Measurements from ENCODE around the gene AK8.
A peak's percentile ranks its signal among the peaks of the same experiment; 100 is the strongest.

The AK8 gene

GRCh38 chr9:132703336-132703735 is 174.7 kb downstream of the AK8 start:
- DNase-seq (ENCODE audit: insufficient read length, low spot score), result no peak
- FAIRE-seq, result no peak
- TF ChIP-seq POLR2A (IDR thresholded peaks at IDR 0.05; ENCODE audit: low read depth, low read length), result no peak

- FAIRE-seq, result no peak
- TF ChIP-seq POLR2A (IDR thresholded peaks at IDR 0.05; ENCODE audit: low read depth, low read length), result no peak
- DNase-seq (ENCODE audit: insufficient read length, low spot score), result no peak
These were observed 175.8 kb downstream of the AK8 start for GRCh38 chr9:132702254-132702653.

GRCh38 chr9:132699956-132700355 is 178.1 kb downstream of the AK8 start:
- FAIRE-seq (no peak), DNase-seq (ENCODE audit: insufficient read length, low spot score) (no peak)
- no peak for TF ChIP-seq POLR2A (IDR thresholded peaks at IDR 0.05; ENCODE audit: low read depth, low read length)

- no peak for TF ChIP-seq POLR2A (IDR thresholded peaks at IDR 0.05; ENCODE audit: low read depth, low read length)
- no peak for FAIRE-seq
- DNase-seq (ENCODE audit: insufficient read length, low spot score), result no peak
These were observed 179.1 kb downstream of the AK8 start for GRCh38 chr9:132698989-132699388.

GRCh38 chr9:132697230-132697629 is 180.9 kb downstream of the AK8 start:
- no peak for TF ChIP-seq POLR2A (IDR thresholded peaks at IDR 0.05; ENCODE audit: low read depth, low read length)
- FAIRE-seq (no peak), DNase-seq (ENCODE audit: insufficient read length, low spot score) (no peak)

GRCh38 chr9:132694144-132694543 is 183.9 kb downstream of the AK8 start:
- FAIRE-seq (peak; percentile 87), DNase-seq (ENCODE audit: insufficient read length, low spot score) (no peak)
- no peak for TF ChIP-seq POLR2A (IDR thresholded peaks at IDR 0.05; ENCODE audit: low read depth, low read length)

- FAIRE-seq (no peak), DNase-seq (ENCODE audit: insufficient read length, low spot score) (no peak)
- no peak for TF ChIP-seq POLR2A (IDR thresholded peaks at IDR 0.05; ENCODE audit: low read depth, low read length)
These were observed 187.4 kb downstream of the AK8 start for GRCh38 chr9:132690696-132691095.

GRCh38 chr9:132683873-132684272 is 194.2 kb downstream of the AK8 start:
- no peak for TF ChIP-seq POLR2A (IDR thresholded peaks at IDR 0.05; ENCODE audit: low read depth, low read length)
- FAIRE-seq, result no peak
- no peak for DNase-seq (ENCODE audit: insufficient read length, low spot score)

GRCh38 chr9:132681561-132681960 is 196.5 kb downstream of the AK8 start:
- TF ChIP-seq POLR2A (IDR thresholded peaks at IDR 0.05; ENCODE audit: low read depth, low read length), result no peak
- DNase-seq (ENCODE audit: insufficient read length, low spot score) (no peak), FAIRE-seq (no peak)

GRCh38 chr9:132679946-132680625 is 198.0 kb downstream of the AK8 start:
- no peak for FAIRE-seq
- no peak for DNase-seq (ENCODE audit: insufficient read length, low spot score)
- no peak for TF ChIP-seq POLR2A (IDR thresholded peaks at IDR 0.05; ENCODE audit: low read depth, low read length)

GRCh38 chr9:132677976-132678375 is 200.1 kb downstream of the AK8 start:
- DNase-seq (ENCODE audit: insufficient read length, low spot score) (no peak), FAIRE-seq (no peak)
- no peak for TF ChIP-seq POLR2A (IDR thresholded peaks at IDR 0.05; ENCODE audit: low read depth, low read length)

Data from H54 (cell line).